EH (cell line): ENCODE results near the gene USH1C.
A peak's percentile ranks its signal among the peaks of the same experiment; 100 is the strongest.

ENCODE experiments used
- DNase-seq: peaks from one replicate; pipeline ENCODE4 v3.0.0-alpha.2; 2015; ENCODE audit warnings: low read depth

Gene USH1C

GRCh38 chr11:17526326-17526725 is 17.9 kb downstream of the USH1C start:
- no peak for DNase-seq

DNA sequence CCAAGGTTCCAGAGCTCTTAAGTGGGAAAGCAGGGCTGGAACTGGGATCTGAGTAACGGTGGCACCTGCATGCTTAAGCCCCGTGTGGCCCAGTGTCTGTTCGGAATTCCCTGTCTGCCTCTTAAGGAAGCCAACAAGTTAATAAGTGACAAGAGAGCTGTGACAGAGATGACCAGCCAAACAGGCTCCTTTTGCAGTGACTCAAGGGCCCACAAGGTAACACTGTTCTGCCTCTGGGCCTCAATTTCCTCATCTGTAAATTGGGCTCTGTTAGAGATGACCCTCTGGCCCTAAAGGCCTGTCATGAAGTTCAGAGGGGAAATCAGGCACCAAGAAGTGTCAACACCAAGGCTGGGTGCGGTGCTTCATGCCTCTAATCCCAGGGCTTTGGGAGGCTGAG is 18.6 kb downstream of the USH1C start:
- DNase-seq, result no peak

DNA sequence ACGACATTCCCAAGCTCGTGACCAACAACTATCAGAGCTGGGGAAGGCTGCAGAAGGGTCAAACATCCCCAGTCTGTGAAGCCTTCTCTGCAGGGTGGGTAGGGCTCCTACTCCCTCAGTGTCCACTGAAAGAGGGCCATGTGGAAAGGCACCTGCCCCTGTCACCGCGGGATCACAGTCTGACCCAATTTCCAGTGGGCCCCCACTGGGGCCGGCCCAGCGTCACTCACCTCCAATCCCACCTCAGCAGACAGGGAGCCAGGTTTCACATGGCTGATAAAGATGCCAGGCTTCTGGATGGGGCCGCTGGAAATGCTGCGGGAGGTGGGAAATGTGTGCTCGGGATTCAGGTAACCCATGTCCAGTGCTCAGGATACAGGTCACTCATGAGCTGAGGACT is 20.0 kb downstream of the USH1C start:
- DNase-seq, result no peak

- no peak for DNase-seq
Measured at GRCh38 chr11:17522655-17523054, 21.6 kb downstream of the USH1C start.

- DNase-seq, result no peak
Measured at GRCh38 chr11:17521106-17521900, 22.9 kb downstream of the USH1C start.

DNA sequence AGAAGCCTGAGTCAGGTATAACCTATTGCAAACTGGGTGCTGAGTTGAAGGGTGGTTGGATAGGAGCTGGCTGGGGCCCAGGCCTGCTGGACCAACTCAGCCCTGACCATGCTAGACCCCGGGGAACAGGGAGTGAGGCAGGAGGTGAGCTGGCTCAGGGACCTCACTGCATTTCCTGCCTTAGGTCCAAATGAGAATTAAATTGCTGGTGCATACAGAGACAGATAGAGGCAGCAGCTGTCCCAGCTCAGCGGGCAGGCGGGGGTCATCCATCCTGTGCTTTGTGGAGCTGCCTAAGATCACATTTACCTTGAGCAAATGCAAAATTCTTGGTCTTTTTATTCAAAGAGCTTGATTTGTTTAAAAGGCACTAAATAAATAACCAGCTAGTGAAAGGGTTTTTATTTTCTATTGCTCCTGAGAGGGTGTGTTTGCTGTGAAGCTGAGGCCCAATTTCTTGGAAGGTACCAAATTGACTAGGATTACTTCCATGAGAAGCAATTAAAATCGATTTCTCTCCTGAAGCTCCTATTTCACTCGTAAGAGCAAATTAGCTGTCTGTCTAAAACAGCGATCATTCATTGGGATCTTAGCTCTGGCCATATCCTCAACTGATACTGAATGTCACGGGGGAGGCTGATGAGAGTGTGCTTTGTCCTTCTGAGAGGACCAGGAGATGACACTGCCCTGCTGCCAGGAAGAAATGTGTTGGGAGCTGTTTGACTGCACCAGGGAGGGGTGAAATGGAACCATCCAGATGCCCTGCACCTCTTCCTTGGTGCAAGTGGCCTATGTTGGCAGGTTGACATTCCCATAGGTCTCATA is 24.9 kb downstream of the USH1C start:
- DNase-seq, result no peak

- no peak for DNase-seq
Measured at GRCh38 chr11:17518366-17518765, 25.9 kb downstream of the USH1C start.

GRCh38 chr11:17517186-17517585 is 27.0 kb downstream of the USH1C start:
- DNase-seq, result no peak

DNA sequence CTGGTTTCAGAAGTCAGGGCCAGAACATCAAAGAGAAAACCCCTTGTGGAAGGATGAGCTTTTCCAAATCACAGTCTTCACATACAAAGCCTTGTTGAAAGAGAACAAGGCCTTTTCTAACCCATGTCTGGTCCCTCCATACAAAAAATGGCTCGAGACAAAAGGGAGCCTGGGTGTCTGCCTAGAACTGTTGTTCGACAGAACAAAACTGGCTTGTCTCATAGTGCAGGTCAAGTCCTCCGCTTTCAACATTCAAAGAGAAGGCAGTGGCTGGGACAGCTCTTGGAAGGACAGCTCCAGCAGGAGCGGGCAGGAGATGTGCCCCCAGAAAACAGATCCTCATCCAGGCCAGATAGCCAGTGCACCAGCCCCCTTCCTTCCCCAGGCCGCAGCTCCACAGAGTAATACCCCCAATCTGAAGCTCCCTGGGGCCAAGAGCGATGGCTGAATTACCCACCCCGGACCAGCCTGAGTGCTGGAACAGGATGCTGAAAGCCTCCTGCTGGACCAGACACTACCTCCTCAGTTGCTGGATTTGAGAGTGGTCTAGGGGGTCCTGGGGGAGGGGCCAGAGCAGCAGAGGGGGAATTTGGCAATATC is 27.6 kb downstream of the USH1C start:
- no peak for DNase-seq

DNA sequence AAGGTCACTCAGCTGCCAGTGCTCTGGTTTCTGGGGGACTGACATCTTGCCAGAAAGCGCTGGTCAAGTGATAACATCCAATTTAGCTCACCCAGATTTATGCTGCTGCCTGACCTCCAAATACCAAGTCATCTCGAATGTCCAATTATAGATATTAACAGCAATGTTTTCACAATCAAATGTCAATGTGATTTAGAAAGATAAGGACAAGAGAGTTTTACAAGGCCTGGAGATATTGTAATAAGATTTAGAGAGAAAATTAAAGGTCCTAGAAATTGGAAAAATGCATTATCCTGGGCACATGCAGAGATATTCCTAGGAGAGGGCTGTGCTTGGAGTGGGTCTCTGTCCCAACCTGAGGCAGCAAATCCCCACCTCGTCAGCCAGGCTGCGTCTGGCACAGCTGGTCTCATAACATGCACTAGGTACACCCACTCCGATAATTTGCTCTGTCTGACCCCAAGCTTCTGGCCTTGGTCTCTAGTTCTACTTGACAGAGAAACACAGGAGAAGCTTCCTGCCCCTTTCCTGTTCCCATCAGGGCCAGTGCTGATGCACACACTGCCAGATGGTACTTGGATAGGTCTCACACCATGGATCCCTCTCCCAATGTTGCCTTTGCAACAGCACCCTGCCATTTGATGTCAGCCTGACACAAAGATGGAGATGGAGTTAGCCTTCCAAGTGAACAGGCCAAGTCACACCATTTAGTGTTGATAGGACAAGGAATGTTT is 28.6 kb downstream of the USH1C start:
- DNase-seq, result no peak

DNA sequence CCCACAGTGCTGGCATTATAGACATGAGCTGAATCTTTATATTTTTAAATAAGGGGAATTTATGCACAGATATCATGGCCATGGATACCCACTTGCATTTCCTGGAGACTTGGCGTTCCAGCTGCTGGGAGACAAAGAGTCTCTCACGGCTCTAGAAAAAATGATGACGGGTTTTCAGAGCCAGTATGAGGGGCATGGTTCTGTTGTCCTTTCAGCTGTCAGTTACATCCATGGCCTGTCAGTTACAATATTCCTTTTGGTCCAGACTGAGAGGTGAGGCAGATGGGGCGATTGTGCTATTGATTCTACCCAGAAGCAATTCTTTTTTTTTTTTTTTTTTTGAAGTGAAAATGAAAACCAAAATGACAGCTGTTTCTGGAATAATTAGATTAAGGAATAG is 29.7 kb downstream of the USH1C start:
- no peak for DNase-seq

GRCh38 chr11:17513853-17514252 is 30.4 kb downstream of the USH1C start:
- no peak for DNase-seq

GRCh38 chr11:17512101-17512500 is 32.1 kb downstream of the USH1C start:
- DNase-seq, result no peak

DNA sequence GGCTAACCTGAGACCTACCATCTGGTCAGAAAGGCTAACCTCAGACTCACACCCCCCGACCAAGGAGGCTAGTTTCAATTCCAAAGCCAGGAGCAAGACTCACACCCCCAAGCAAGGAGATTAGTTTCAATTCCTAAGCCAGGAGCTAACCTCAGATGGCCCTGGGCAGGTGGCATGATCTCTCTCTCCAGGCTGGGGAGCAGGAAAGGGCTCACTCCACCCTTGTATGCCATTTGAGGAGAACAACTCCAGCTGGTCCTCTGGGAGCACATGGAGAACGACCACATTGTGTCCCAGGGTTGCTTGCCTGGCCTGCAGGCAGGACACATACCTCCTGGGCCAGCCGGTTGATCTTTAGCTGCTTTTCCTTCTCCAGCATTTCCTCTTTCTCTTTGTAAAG is 32.6 kb downstream of the USH1C start:
- DNase-seq, result no peak

DNA sequence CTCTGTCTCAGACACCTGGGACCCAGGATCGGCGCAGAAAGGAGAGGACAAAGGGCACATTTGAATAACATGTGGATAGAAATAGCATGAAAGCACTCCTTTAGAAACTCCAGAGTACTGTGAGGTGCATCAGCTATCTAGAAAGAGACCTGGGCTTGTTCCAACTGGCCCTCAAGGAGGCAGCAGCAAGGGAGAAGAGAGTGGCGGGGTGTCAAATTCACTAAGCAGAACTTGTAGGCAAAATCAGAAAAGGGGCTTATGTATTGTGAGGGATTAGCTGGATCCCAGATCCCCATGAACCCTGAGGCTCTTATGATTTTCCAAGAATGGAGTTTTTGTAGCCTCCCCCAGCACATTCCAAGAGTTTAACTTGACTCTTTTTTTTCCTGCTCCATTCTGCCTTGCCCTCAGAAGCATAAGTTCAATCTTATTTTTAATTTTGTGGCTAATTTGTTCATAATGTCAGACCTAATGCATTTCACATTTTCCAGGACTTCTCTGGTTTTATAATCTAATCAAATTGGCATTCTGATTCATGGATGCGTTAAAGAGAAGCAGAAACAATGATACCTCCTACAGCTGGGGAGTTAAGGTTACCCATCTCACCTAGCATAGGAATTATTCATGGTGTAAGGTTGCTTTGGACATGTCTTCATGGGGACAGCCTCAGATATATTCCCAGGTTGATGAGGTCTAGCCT is 33.6 kb downstream of the USH1C start:
- DNase-seq, result no peak

DNA sequence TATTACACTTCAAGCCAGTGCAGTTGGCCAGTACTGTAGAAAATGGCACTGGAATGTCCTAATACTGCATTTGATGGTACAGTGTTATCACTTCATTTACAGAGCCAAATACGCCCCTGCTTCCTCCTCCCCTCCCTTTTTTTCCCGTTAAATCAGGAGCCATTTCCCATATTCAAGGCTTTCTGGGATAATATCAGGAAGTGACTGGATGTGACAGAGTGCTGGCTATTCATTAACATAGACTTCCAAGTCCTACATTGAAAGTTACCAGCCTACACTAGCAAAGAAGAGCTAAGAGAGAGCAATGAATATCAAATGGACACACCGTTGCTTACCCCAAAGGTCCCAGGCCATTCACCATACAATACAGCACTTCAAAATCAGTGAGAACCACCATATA is 35.4 kb downstream of the USH1C start:
- DNase-seq, result peak; percentile 3

- DNase-seq, result peak; percentile 11
Measured at GRCh38 chr11:17508306-17508705, 35.9 kb downstream of the USH1C start.

GRCh38 chr11:17507773-17508172 is 36.4 kb downstream of the USH1C start:
- DNase-seq, result no peak

DNA sequence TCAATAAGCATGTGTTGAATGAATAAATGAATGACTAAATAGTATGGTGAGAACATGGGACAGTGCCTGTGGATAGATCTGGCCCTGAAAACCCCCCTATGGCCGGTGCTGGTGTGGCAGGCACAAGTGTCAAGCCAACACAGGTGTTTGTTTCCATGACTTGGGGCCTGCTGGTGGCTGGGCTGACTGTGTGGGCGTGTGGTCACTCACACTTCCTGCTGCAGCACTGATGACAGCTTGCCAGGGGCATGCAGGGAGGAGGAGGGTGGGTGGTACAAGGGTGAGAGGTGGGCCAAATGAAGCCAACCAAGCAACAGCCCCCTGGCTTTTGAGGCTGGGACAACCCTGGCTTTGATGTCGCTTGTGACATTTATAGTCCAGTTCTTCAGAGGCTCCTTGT is 37.3 kb downstream of the USH1C start:
- DNase-seq, result no peak

- no peak for DNase-seq
Measured at GRCh38 chr11:17506314-17506713, 37.9 kb downstream of the USH1C start.

DNA sequence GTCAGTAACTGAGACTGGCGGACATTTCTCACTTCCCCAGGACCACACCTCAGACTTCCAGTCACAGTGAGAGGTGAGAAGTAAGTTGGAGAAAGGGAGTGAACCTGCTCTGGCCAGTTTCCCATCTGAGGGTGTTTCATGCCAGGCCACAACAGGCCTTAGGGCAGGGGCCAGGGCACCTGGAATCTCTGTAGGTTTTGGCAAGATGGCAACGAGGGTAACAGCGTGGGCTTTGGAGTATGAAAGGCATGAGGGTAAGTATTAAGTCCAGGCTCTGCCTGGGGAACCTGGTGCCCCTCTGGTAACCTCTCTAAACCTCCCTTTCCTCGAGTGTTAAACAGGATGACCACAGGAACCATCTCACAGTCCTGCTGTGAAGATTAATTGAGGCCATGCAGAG is 39.1 kb downstream of the USH1C start:
- no peak for DNase-seq
